ENCODE results near the gene STRA6. TPM values are rescaled to one million over a fixed set of nuclear protein-coding genes. Genes with fewer than 3 reads are reported as not detected.
A peak's percentile ranks its signal among the peaks of the same experiment; 100 is the strongest.

STRA6 gene
- total RNA-seq, 1 donor from 2014 or later: 1.8 TPM

- TF ChIP-seq CTCF (IDR thresholded peaks at IDR 0.05; ENCODE audit: insufficient read depth, low read length, poor library complexity, severe bottlenecking): no peak
- DNase-seq (ENCODE audit: low read depth): no peak
- Histone ChIP-seq H3K27me3 (ENCODE audit: control insufficient read depth, insufficient read depth, low read length) (no peaks in the 10 kb centered on the region), H3K36me3 (ENCODE audit: control insufficient read depth, insufficient read depth, low read length) (no peaks in the 10 kb centered on the region), H3K4me3 (ENCODE audit: low read depth, low read length) (no peak overlapping the region)
These were observed 8.1 kb upstream of the STRA6 start for GRCh38 chr15:74210729-74211128.

GRCh38 chr15:74209997-74210671 lies 7.5 kb upstream of the STRA6 start:
- no peaks in the 10 kb centered on the region for H3K36me3 ChIP-seq (ENCODE audit: control insufficient read depth, insufficient read depth, low read length)
- H3K27me3 ChIP-seq (ENCODE audit: control insufficient read depth, insufficient read depth, low read length): no peaks in the 10 kb centered on the region
- H3K4me3 ChIP-seq (ENCODE audit: low read depth, low read length): no peak overlapping the region
- DNase-seq (ENCODE audit: low read depth): no peak
- no peak for TF ChIP-seq CTCF (IDR thresholded peaks at IDR 0.05; ENCODE audit: insufficient read depth, low read length, poor library complexity, severe bottlenecking)

GRCh38 chr15:74209560-74209958 lies 7.0 kb upstream of the STRA6 start:
- Histone ChIP-seq H3K36me3 (ENCODE audit: control insufficient read depth, insufficient read depth, low read length) (no peaks in the 10 kb centered on the region), H3K27me3 (ENCODE audit: control insufficient read depth, insufficient read depth, low read length) (no peaks in the 10 kb centered on the region), H3K4me3 (ENCODE audit: low read depth, low read length) (no peak overlapping the region)
- no peak for TF ChIP-seq CTCF (IDR thresholded peaks at IDR 0.05; ENCODE audit: insufficient read depth, low read length, poor library complexity, severe bottlenecking)
- no peak for DNase-seq (ENCODE audit: low read depth)

- TF ChIP-seq CTCF (IDR thresholded peaks at IDR 0.05; ENCODE audit: insufficient read depth, low read length, poor library complexity, severe bottlenecking): no peak
- DNase-seq (ENCODE audit: low read depth): peak; percentile 55
These were observed 6.4 kb upstream of the STRA6 start for GRCh38 chr15:74208901-74209559.

GRCh38 chr15:74208496-74208895 lies 5.9 kb upstream of the STRA6 start:
- TF ChIP-seq CTCF (IDR thresholded peaks at IDR 0.05; ENCODE audit: insufficient read depth, low read length, poor library complexity, severe bottlenecking): no peak
- no peaks in the 10 kb centered on the region for H3K27me3 ChIP-seq (ENCODE audit: control insufficient read depth, insufficient read depth, low read length)
- no peaks in the 10 kb centered on the region for H3K36me3 ChIP-seq (ENCODE audit: control insufficient read depth, insufficient read depth, low read length)
- no peak for DNase-seq (ENCODE audit: low read depth)
- H3K4me3 ChIP-seq (ENCODE audit: low read depth, low read length): no peak overlapping the region

More at GRCh38 chr15:74208901-74209559, 6.4 kb upstream of the STRA6 start:
- Histone ChIP-seq H3K27me3 (ENCODE audit: control insufficient read depth, insufficient read depth, low read length) (no peaks in the 10 kb centered on the region), H3K36me3 (ENCODE audit: control insufficient read depth, insufficient read depth, low read length) (no peaks in the 10 kb centered on the region), H3K4me3 (ENCODE audit: low read depth, low read length) (no peak overlapping the region)
